Right cardiac atrium (tissue), 5 donors: ENCODE measurements around the gene CIP2A. TPM values are rescaled to one million over a fixed set of nuclear protein-coding genes. Genes with fewer than 3 reads are reported as not detected.

Experiments
- ATAC-seq, 2 donors: fragments of 200-7000 bp; cut with Tn5 transposase; one replicate each; pipeline versions ENCODE4 v1.8.0 to v1.9.1; 2020; ENCODE audit warnings: moderate library complexity in 2 of 2, mild to moderate bottlenecking in 1 of 2
- DNase-seq, 3 donors: peaks; one replicate each; pipeline ENCODE4 v3.0.0-alpha.2; 2020
- H3K27ac ChIP-seq: one replicate; pipeline ENCODE4 v1.5.1; 2013; ENCODE audit warnings: mild to moderate bottlenecking, low read length, control low read depth, moderate library complexity
- H3K27me3 ChIP-seq: one replicate; pipeline ENCODE4 v1.6.1; 2013; ENCODE audit not compliant: control insufficient read depth, insufficient read depth
- H3K4me1 ChIP-seq: one replicate; pipeline ENCODE4 v1.6.1; 2013; ENCODE audit warnings: low read length; ENCODE audit not compliant: control insufficient read depth, insufficient read depth
- H3K4me3 ChIP-seq: one replicate; pipeline ENCODE4 v1.5.1; 2013; ENCODE audit warnings: low read length, control low read depth
- H3K9me3 ChIP-seq: one replicate; pipeline ENCODE4 v1.6.1; 2013; ENCODE audit warnings: low read length; ENCODE audit not compliant: control insufficient read depth
- WGBS: extraction: QIAGEN DNeasy Blood & Tissue Kit; methylation state at CpG from one replicate; pipeline ENCODE4 v1.1.7; 2013; 5-methylcytosine and 5-hydroxymethylcytosine counted together
- intact Hi-C, 4 donors: fragments of 100-400 bp; cut with DNase I; formaldehyde crosslinking; loops; one replicate each; pipeline versions ENCODE4 v1.11.0 to v1.14.0; 2022 to 2023
- polyA plus RNA-seq: library from polyadenylated mRNA; stranded (reverse); fragments of 200-250 nt; gene quantifications from one replicate; pipeline ENCODE4 v1.2.3, GENCODE V29; 2013
- total RNA-seq, 4 donors: library from RNA; stranded (reverse); fragmentation: NEBNext Ultra II Directional; extraction: Animal tissue kit (Norgen Biotek cat#: 25700); gene quantifications; one replicate each; pipeline ENCODE4 v1.2.1, GENCODE V29; 2021
- donor health status: healthy with polysubstance abuse.
- donor health status: DM: no; HTN: yes; CAD: no.
- donor health status: DM: no; HTN: no; CAD: no.
- donor health status: DM: no; HTN: yes; CAD: no; lungs with severe emphysema.
- donor health status: DM: yes; HTN: yes; CAD: no.

The CIP2A gene
- total and polyA plus RNA-seq, 5 donors, result 0.52 to 3.3 (median 2.5) TPM

- no peaks in the 10 kb centered on the region for H3K9me3 ChIP-seq
- no peak within 1 kb of the TSS for H3K4me3 ChIP-seq
- intact Hi-C loops, result no loop called here
- ATAC-seq, result no peak
- H3K27me3 ChIP-seq, result no peaks in the 10 kb centered on the region
- no peak for DNase-seq
- no peak within 1 kb of the TSS for H3K27ac ChIP-seq
- H3K4me1 ChIP-seq, result no peaks in the 10 kb centered on the region
- WGBS, result 92% methylated on average over 3 of the region's 3 CpGs
Measured at GRCh38 chr3:108510496-108510895, 78.7 kb downstream of the CIP2A start, which contains the start of gene MYH15. Gene MYH15 (minus strand): TSS chr3:108510596. CDS start chr3:108510530, 66 bp downstream.

- H3K9me3 ChIP-seq, result no peaks in the 10 kb centered on the region
- no peaks in the 10 kb centered on the region for H3K27me3 ChIP-seq
- no peaks in the 10 kb centered on the region for H3K4me1 ChIP-seq
- ATAC-seq (no peak), DNase-seq (no peak)
- no peak overlapping the region for H3K4me3 ChIP-seq
- no peak overlapping the region for H3K27ac ChIP-seq
- intact Hi-C loops, result no loop called here
- WGBS, result 79% methylated on average over 2 of the region's 2 CpGs
Measured at GRCh38 chr3:108509871-108510270, 79.4 kb downstream of the CIP2A start.

GRCh38 chr3:108509263-108509662, 80.0 kb downstream of the CIP2A start:
- 40% methylated on average over 3 of the region's 3 CpGs for WGBS
- H3K27me3 ChIP-seq, result no peaks in the 10 kb centered on the region
- ATAC-seq (no peak), DNase-seq (no peak)
- no peak overlapping the region for H3K27ac ChIP-seq
- intact Hi-C loops, result no loop called here
- H3K4me1 ChIP-seq, result no peaks in the 10 kb centered on the region
- H3K4me3 ChIP-seq, result no peak overlapping the region
- no peaks in the 10 kb centered on the region for H3K9me3 ChIP-seq

GRCh38 chr3:108507902-108508301, 81.3 kb downstream of the CIP2A start:
- intact Hi-C loops, result no loop called here
- ATAC-seq (no peak), DNase-seq (no peak)
- no peaks in the 10 kb centered on the region for H3K4me1 ChIP-seq
- H3K27ac ChIP-seq, result no peak overlapping the region
- no peaks in the 10 kb centered on the region for H3K27me3 ChIP-seq
- no peaks in the 10 kb centered on the region for H3K9me3 ChIP-seq
- H3K4me3 ChIP-seq, result no peak overlapping the region

GRCh38 chr3:108505811-108506210, 83.4 kb downstream of the CIP2A start:
- ATAC-seq, result no peak
- Histone ChIP-seq H3K4me3 (no peak overlapping the region), H3K27ac (no peak overlapping the region), H3K9me3 (no peaks in the 10 kb centered on the region), H3K27me3 (no peaks in the 10 kb centered on the region), H3K4me1 (no peaks in the 10 kb centered on the region)
- WGBS, result 75% methylated on average over 1 of the region's 1 CpG
- intact Hi-C loops, result no loop called here
- no peak for DNase-seq

- intact Hi-C loops, result no loop called here
- no peak for ATAC-seq
- Histone ChIP-seq H3K4me1 (no peaks in the 10 kb centered on the region), H3K27ac (no peak overlapping the region), H3K27me3 (no peaks in the 10 kb centered on the region), H3K4me3 (no peak overlapping the region), H3K9me3 (no peaks in the 10 kb centered on the region)
- DNase-seq, result no peak
Measured at GRCh38 chr3:108503722-108504121, 85.5 kb downstream of the CIP2A start.

GRCh38 chr3:108501535-108501934, 87.7 kb downstream of the CIP2A start:
- intact Hi-C loops, result no loop called here
- no peak overlapping the region for H3K27ac ChIP-seq
- H3K4me3 ChIP-seq, result no peak overlapping the region
- no peak for DNase-seq
- H3K9me3 ChIP-seq, result no peaks in the 10 kb centered on the region
- no peaks in the 10 kb centered on the region for H3K27me3 ChIP-seq
- ATAC-seq, result no peak
- H3K4me1 ChIP-seq, result no peaks in the 10 kb centered on the region
- 95% methylated on average over 5 of the region's 5 CpGs for WGBS

GRCh38 chr3:108500728-108501127, 88.5 kb downstream of the CIP2A start:
- ATAC-seq, result no peak
- no peak for DNase-seq
- intact Hi-C loops, result no loop called here
- H3K9me3 ChIP-seq, result no peaks in the 10 kb centered on the region
- no peaks in the 10 kb centered on the region for H3K4me1 ChIP-seq
- H3K27me3 ChIP-seq, result no peaks in the 10 kb centered on the region
- no peak overlapping the region for H3K4me3 ChIP-seq
- H3K27ac ChIP-seq, result no peak overlapping the region
- WGBS, result 90% methylated on average over 1 of the region's 1 CpG

Other genes starting within 250 kb of the CIP2A start
- under 1 TPM; 0.22 to 0.54 (median 0.32) TPM for gene MYH15, start 78.8 kb downstream of the CIP2A start, total RNA-seq
- gene MYH15, start 78.8 kb downstream of the CIP2A start, polyA plus RNA-seq, result 0.29 TPM
- gene DZIP3, start 284 bp upstream of the CIP2A start, total RNA-seq, result 10 to 100 TPM; 18.1 to 23.2 (median 20.2) TPM
- 8.4 TPM for gene DZIP3, start 284 bp upstream of the CIP2A start, polyA plus RNA-seq
- not detected for gene RETNLB, start 168.0 kb upstream of the CIP2A start, total RNA-seq
- not detected for gene RETNLB, start 168.0 kb upstream of the CIP2A start, polyA plus RNA-seq
- gene TRAT1, start 233.3 kb upstream of the CIP2A start, total RNA-seq, result under 1 TPM in 3 of 4 donors, not detected in 1; 0.18 to 0.31 (median 0.20) TPM
- not detected for gene TRAT1, start 233.3 kb upstream of the CIP2A start, polyA plus RNA-seq